ENCODE data around the gene TSSK1B.
"Not testable (repeated sequence)": the region's sequence is repeated elsewhere in the genome, so short reads cannot be mapped to it uniquely, and the experiment has no call there.

The TSSK1B gene

GRCh38 chr5:113434889-113435288 is at the start of gene TSSK1B:
Gene TSSK1B, minus strand, starts transcription at chr5:113434989. Its CDS starts 150 bp downstream, at chr5:113434839.
- no peak for DNase-seq (ENCODE audit: low read depth in 2 of 2)

DNA sequence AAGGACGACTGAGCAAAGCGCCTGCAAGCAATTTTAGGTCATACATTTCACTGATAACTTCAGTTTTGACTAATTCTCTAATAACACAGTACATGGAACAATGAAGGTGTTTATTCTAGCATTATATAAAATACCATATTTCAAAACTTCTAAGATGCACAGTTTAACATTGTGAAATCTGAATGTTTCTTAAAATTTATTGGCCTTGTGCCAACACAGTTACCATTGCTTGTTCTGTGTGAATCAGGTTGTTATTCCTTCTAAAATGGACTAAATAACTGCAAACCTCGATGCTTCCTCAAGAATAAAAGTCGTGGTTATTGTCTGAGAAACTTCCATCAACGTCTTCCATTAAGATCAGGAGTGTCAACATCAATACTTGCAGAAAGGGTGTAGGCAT is 45.5 kb upstream of the TSSK1B start:
- DNase-seq (ENCODE audit: low read depth in 2 of 2), result no peak

- DNase-seq (ENCODE audit: low read depth in 2 of 2), result no peak
Observed at GRCh38 chr5:113478691-113479090, 43.9 kb upstream of the TSSK1B start.

DNA sequence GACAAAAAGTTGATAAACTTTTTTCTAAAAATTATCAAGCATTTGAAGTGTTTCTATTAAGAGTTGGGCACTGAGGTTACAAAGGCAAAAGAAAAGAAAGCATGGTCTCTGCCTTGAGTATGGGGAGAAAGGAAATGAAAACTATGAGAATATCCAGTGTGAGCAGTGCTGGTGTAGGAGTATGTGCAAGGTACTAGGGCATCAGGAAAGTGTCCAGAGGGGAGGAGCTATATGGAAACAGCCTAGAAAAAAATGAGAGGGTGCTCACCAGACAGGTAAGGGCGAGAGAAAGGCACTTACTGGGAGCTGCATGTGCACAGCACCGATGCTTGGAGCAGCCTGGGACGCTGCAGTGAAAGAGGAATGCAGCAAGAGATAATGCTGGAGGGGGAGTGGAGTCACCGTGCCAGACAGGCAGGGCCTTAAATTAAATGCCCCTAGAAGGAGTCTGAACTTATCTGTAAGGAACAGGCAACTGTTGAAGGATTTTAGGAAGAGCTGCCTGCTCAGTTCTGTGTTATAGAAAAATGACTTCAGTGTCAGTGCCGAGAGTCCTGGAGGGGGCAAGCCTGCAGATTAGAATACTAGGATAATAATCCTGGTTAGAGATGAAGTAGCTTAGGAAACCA is 39.4 kb upstream of the TSSK1B start:
- no peak for DNase-seq (ENCODE audit: low read depth in 2 of 2)

- DNase-seq (ENCODE audit: low read depth in 2 of 2), result no peak
Observed at GRCh38 chr5:113463032-113463431, 28.2 kb upstream of the TSSK1B start.

DNA sequence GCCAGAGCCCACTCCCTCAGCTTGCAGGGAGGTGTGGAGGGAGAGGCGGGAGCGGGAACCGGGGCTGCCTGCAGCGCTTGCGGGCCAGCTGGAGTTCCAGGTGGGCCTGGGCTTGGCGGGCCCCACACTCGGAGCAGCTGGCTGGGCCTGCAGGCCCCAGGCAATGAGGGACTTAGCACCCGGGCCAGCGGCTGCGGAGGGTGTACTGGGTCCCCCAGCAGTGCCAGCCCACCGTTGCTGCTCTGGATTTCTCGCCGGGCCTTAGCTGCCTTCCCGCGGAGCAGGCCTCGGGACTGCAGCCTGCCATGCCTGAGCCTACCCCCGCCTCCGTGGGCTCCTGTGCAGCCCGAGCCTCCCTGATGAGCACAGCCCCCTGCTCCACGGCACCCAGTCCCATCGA is 22.3 kb upstream of the TSSK1B start:
- DNase-seq (ENCODE audit: low read depth in 2 of 2), result not testable (repeated sequence)

GRCh38 chr5:113452941-113453340 is 18.2 kb upstream of the TSSK1B start:
- DNase-seq (ENCODE audit: low read depth in 2 of 2), result no peak

DNA sequence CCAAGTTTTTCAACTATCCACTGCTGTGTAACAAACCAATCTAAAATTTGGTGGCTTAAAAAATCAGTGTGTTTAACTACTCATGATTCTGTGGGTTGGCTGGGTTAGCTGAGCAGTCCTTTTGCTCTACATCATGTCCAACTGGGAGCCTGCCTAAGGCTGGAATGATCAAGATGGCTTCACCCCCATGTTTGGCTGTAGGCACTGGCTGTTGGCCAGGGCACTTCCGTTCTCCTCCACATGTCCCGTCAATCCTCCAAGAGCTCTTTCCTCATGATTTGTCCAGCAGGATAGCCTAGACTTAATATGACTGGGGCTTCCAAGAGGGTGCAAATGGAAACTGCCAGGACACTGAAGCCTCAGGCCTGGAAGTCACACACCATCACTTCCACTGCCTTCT is 17.0 kb upstream of the TSSK1B start:
- no peak for DNase-seq (ENCODE audit: low read depth in 2 of 2)

GRCh38 chr5:113450929-113451328 is 16.1 kb upstream of the TSSK1B start:
- DNase-seq (ENCODE audit: low read depth in 2 of 2), result no peak

GRCh38 chr5:113450462-113450861 is 15.7 kb upstream of the TSSK1B start:
- no peak for DNase-seq (ENCODE audit: low read depth in 2 of 2)

DNA sequence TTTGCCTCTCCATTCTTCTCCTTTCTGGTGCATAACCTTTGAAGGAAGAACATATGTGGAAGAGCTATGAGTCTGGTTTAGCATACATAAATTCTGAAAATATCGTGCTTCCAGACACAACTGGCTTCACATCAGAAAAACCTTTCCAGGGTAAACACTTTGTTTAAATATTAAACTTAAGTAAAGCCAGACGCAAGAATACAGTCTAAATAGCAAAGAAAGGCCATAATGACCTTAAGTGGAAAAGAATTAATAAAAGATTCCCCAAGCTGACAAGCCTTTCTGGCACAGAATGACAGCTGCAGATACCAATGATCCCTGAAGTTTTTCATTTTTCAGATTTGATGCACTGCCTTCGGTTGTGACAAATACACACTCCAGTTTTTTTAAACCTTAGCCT is 13.5 kb upstream of the TSSK1B start:
- no peak for DNase-seq (ENCODE audit: low read depth in 2 of 2)

DNA sequence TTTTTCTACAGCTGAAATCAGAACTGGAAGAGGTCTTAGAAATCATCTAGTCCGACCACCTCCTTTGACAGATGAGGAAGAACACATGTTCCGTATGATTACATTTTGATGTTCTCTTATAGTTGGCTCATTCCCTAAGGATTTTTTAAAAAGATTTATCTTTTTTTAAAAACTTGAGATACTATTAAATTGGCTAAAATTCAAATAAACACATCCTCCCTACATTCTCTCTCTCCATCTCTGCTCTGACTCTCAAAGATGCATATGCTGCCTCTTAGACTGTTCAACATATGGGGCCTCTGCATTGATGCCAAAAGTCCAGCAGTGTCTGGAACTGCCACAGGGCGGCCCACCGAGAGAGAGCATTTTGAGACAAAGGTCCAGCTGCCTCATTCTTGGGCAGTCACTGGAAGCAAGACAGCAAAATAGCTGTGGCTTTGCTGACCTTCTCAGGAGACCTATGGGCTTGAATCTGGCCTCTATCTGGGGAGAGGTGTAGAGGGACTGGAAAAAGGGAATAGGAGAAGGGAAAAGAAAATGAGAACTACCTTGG is 12.8 kb upstream of the TSSK1B start:
- no peak for DNase-seq (ENCODE audit: low read depth in 2 of 2)

- no peak for DNase-seq (ENCODE audit: low read depth in 2 of 2)
Observed at GRCh38 chr5:113446358-113446927, 11.7 kb upstream of the TSSK1B start.

DNA sequence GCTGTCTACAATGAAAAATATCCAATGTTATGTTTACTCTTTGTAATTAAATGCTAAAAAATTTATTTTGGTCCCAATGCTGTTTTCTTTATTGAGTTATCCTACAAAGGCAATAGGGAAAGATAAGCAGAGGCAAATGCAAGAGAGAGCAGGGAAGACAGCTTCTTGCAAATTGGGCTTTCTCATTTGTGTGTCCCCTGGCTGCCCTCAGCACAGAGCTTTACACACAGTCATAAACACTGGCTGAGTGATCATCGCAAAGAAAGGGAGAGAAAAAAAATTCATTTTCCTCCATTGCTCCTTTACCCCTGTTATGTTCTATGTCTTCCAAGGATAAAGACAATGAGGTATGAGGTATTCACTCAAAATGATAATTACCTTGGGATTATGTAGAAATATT is 2.3 kb upstream of the TSSK1B start:
- DNase-seq (ENCODE audit: low read depth in 2 of 2), result no peak

GRCh38 chr5:113435575-113435974 is 786 bp upstream of the TSSK1B start:
- no peak for DNase-seq (ENCODE audit: low read depth in 2 of 2)

- DNase-seq (ENCODE audit: low read depth in 2 of 2), result no peak
Observed at GRCh38 chr5:113433862-113434612, 752 bp downstream of the TSSK1B start.

DNA sequence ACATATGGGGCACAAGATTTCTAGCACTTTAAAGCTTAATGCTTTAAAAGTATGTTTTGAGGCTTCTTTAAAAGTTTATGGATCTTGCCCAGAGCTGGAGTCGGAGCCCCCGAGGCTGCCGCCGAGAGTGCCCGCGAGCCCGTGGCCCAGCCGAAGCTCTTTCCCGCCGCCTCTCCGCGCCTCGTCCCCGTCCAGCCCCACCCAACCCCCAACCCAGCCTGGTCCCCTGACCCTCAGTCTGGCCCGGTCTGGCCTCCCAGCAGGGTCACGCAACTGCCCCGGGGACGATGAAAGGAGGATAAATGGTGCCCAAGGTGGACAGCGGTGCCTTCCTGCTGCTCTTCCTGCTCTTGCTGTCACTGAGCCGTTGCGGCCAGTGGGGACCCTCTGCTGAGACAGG is 1.7 kb downstream of the TSSK1B start:
- DNase-seq (ENCODE audit: low read depth in 2 of 2), result no peak

GRCh38 chr5:113427871-113428574 is 6.8 kb downstream of the TSSK1B start:
- DNase-seq (ENCODE audit: low read depth in 2 of 2), result no peak

GRCh38 chr5:113425909-113426308 is 8.9 kb downstream of the TSSK1B start:
- DNase-seq (ENCODE audit: low read depth in 2 of 2), result no peak

DNA sequence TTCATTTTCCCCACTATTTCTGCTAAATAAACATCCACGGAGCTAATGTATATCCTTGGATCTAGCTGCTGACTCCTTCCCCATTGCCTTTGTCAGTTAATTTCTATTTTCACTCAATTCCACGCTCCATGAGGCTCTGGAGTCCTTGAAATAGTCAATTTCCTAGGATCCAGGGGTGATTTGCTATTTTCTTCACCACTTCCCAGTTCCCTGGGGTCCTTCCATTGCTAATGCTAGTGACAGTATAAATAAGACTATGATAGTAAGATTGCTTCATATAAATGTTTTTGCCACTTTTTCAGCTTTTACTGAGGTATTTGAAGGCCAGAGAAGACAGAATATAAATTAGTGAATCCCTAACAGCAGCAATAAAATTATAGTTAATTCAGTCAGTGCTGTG is 13.1 kb downstream of the TSSK1B start:
- no peak for DNase-seq (ENCODE audit: low read depth in 2 of 2)

GRCh38 chr5:113405530-113405929 is 29.3 kb downstream of the TSSK1B start:
- no peak for DNase-seq (ENCODE audit: low read depth in 2 of 2)

- no peak for DNase-seq (ENCODE audit: low read depth in 2 of 2)
Observed at GRCh38 chr5:113404269-113404668, 30.5 kb downstream of the TSSK1B start.

All from stimulated activated CD8-positive, alpha-beta memory T cell treated with anti-CD3 and anti-CD28 coated beads, Interleukin-15, amount 100 ng/mL, for 48 hours (primary cell).